CD4-positive, alpha-beta T cell treated with Interleukin-4 for 4 hours (primary cell): ENCODE results near the gene LAMC3.

ENCODE experiments used
- DNase-seq: peaks from one replicate; pipeline ENCODE4 v3.0.0-alpha.2; 2020

LAMC3 gene

GRCh38 chr9:130979591-130980385, 29.2 kb upstream of the LAMC3 start:
- no peak for DNase-seq

- DNase-seq = no peak
These were observed 28.4 kb upstream of the LAMC3 start for GRCh38 chr9:130980526-130980925.

GRCh38 chr9:130981002-130981755, 27.8 kb upstream of the LAMC3 start:
- no peak for DNase-seq

GRCh38 chr9:130981756-130982137, 27.2 kb upstream of the LAMC3 start:
- DNase-seq = no peak

- no peak for DNase-seq
These were observed 26.2 kb upstream of the LAMC3 start for GRCh38 chr9:130982636-130983358.

GRCh38 chr9:130983359-130983670, 25.7 kb upstream of the LAMC3 start:
- no peak for DNase-seq

- no peak for DNase-seq
These were observed 25.0 kb upstream of the LAMC3 start for GRCh38 chr9:130983970-130984369.

- no peak for DNase-seq
These were observed 24.5 kb upstream of the LAMC3 start for GRCh38 chr9:130984521-130984920.

GRCh38 chr9:130985029-130985428, 23.9 kb upstream of the LAMC3 start:
- no peak for DNase-seq

GRCh38 chr9:130985606-130986162, 23.3 kb upstream of the LAMC3 start:
- DNase-seq = no peak

- no peak for DNase-seq
These were observed 22.5 kb upstream of the LAMC3 start for GRCh38 chr9:130986356-130986965.

- DNase-seq = no peak
These were observed 21.9 kb upstream of the LAMC3 start for GRCh38 chr9:130987054-130987453.

- DNase-seq = no peak
These were observed 21.1 kb upstream of the LAMC3 start for GRCh38 chr9:130987738-130988399.

GRCh38 chr9:130988400-130988747, 20.6 kb upstream of the LAMC3 start:
- no peak for DNase-seq

GRCh38 chr9:130988905-130989304, 20.1 kb upstream of the LAMC3 start:
- no peak for DNase-seq

- no peak for DNase-seq
These were observed 19.6 kb upstream of the LAMC3 start for GRCh38 chr9:130989391-130989790.

- DNase-seq = no peak
These were observed 19.1 kb upstream of the LAMC3 start for GRCh38 chr9:130989891-130990290.

GRCh38 chr9:130990306-130990977, 18.5 kb upstream of the LAMC3 start:
- DNase-seq = no peak

- no peak for DNase-seq
These were observed 17.8 kb upstream of the LAMC3 start for GRCh38 chr9:130990978-130991777.

GRCh38 chr9:130991778-130992681, 16.9 kb upstream of the LAMC3 start:
- DNase-seq = no peak
